ENCODE measurements around the gene GGT7. TPM values are rescaled to one million over a fixed set of nuclear protein-coding genes. Genes with fewer than 3 reads are reported as not detected.
A peak's percentile ranks its signal among the peaks of the same experiment; 100 is the strongest.

The GGT7 gene
- total and polyA plus RNA-seq, 9 of the 15 experiments (the other 6 are each of a cell fraction or from before 2014, with no cell fraction given): 0.04 to 18.3 (median 5.9) TPM

- TF ChIP-seq BRD9 (IDR thresholded peaks at IDR 0.05; ENCODE audit: low read depth, partially characterized antibody): no peak
- no peak for TF ChIP-seq BCL6 (CRISPR knock-in tag; IDR thresholded peaks at IDR 0.05)
- TF ChIP-seq NCOA2 (IDR thresholded peaks at IDR 0.05; ENCODE audit: partially characterized antibody in 2 of 2): no peak
- no peak for TF ChIP-seq ZFP1 (CRISPR knock-in tag; IDR thresholded peaks at IDR 0.05)
- no peak for TF ChIP-seq CREB1 (IDR thresholded peaks at IDR 0.05)
- no peak; the same call in 1 of the 2 replicates for TF ChIP-seq CREB1 (CRISPR knock-in tag; IDR thresholded peaks at IDR 0.05)
- no peak for TF ChIP-seq KLF1 (tag; IDR thresholded peaks at IDR 0.05)
- no peak for TF ChIP-seq TSC22D4 (tag; IDR thresholded peaks at IDR 0.05)
- TF ChIP-seq POLR2AphosphoS5 (IDR thresholded peaks at IDR 0.05; ENCODE audit: control insufficient read depth, insufficient read depth, low read depth, low read length): peak; percentile 18; the same call in 1 of the 2 replicates
- peak; percentile 97 for TF ChIP-seq ETV5 (CRISPR knock-in tag; IDR thresholded peaks at IDR 0.05; ENCODE audit: low read depth)
- TF ChIP-seq ZBTB34 (CRISPR knock-in tag; IDR thresholded peaks at IDR 0.05): no peak
- TF ChIP-seq ZNF75A (CRISPR knock-in tag; IDR thresholded peaks at IDR 0.05): no peak
- TF ChIP-seq ZNF224 (CRISPR knock-in tag; IDR thresholded peaks at IDR 0.05): no peak
- no peak for TF ChIP-seq KAT7 (CRISPR knock-in tag; IDR thresholded peaks at IDR 0.05; ENCODE audit: borderline replicate concordance)
- peak; percentile 58 to 70 for TF ChIP-seq NRF1 (conservative IDR thresholded peaks at IDR 0.05 in 1 of 2, IDR thresholded peaks at IDR 0.05 in 1 of 2)
- no peak for TF ChIP-seq DNMT1 (IDR thresholded peaks at IDR 0.05)
- TF ChIP-seq ZNF217 (CRISPR knock-in tag; IDR thresholded peaks at IDR 0.05): no peak
- no peak for TF ChIP-seq HOXB6 (CRISPR knock-in tag; IDR thresholded peaks at IDR 0.05; ENCODE audit: borderline replicate concordance)
- no peak for TF ChIP-seq ZKSCAN8 (CRISPR knock-in tag; IDR thresholded peaks at IDR 0.05)
- no peak for TF ChIP-seq ZBTB17 (CRISPR knock-in tag; IDR thresholded peaks at IDR 0.05)
- no peak for TF ChIP-seq ZFPM2 (CRISPR knock-in tag; IDR thresholded peaks at IDR 0.05)
- no peak for TF ChIP-seq BACH1 (tag; IDR thresholded peaks at IDR 0.05)
- TF ChIP-seq PCBP1 (IDR thresholded peaks at IDR 0.05; ENCODE audit: low read depth, low read length, poor library complexity, severe bottlenecking): peak; percentile 35
- TF ChIP-seq BRF1 (IDR thresholded peaks at IDR 0.05; ENCODE audit: borderline replicate concordance, extremely low read depth, insufficient read length): no peak
- no peak for TF ChIP-seq ZNF589 (CRISPR knock-in tag; IDR thresholded peaks at IDR 0.05; ENCODE audit: low read depth)
- no peak for TF ChIP-seq ZFP36 (IDR thresholded peaks at IDR 0.05; ENCODE audit: low read depth, low read length, partially characterized antibody)
- TF ChIP-seq TAF1 (IDR thresholded peaks at IDR 0.05; ENCODE audit: control insufficient read depth, extremely low read depth, insufficient read depth, low read length, severe bottlenecking): peak; percentile 58
- TF ChIP-seq MYBL2 (IDR thresholded peaks at IDR 0.05; ENCODE audit: low read depth): no peak
- TF ChIP-seq MYBL2 (CRISPR knock-in tag; IDR thresholded peaks at IDR 0.05; ENCODE audit: borderline replicate concordance): no peak
- TF ChIP-seq RNF2 (IDR thresholded peaks at IDR 0.05): peak; percentile 53; the same call in 1 of the 2 replicates
Observed at GRCh38 chr20:34872622-34873224, at the start of gene GGT7 (continued).
